HepG2 (cell line): ENCODE data around the gene CRTAC1. TPM values are rescaled to one million over a fixed set of nuclear protein-coding genes. Genes with fewer than 3 reads are reported as not detected.

Experiments
- ATAC-seq: fragments of 200-7000 bp; cut with Tn5 transposase; 3 replicates; pipeline ENCODE4 v1.9.1; 2020; ENCODE audit warnings: mild to moderate bottlenecking, moderate library complexity
- BruUV-seq: library from RNA; stranded (reverse); fragments of 400-500 nt; replicated peaks from 2 replicates; lab custom pipeline; 2021; lab: Mats Ljungman, UMichigan
- CTCF ChIA-PET: fragments of 300-600 bp; formaldehyde crosslinking; extraction: SDS; loops from one replicate; lab custom pipeline; 2021; ENCODE audit warnings: low total read pairs, inconsistent platforms, low intra/inter-chr PET ratio; lab: Yijun Ruan, JAX
- POLR2A ChIA-PET: fragments of 350-600 bp; sonication (Branson Sonifier 250); formaldehyde crosslinking; loops from one replicate; lab custom pipeline; 2020; ENCODE audit warnings: antibody characterized with exemption, inconsistent platforms; lab: Yijun Ruan, JAX
- DNase-seq: peaks from one replicate; pipeline ENCODE4 v3.0.0-alpha.2; 2015; ENCODE audit warnings: low spot score
- FAIRE-seq: peaks from 3 replicates; lab custom pipeline; 2011; peaks lifted over from hg19 to GRCh38; lab: Jason Lieb, UNC
- H2AFZ ChIP-seq: one replicate; pipeline ENCODE4 v1.6.1; 2011; ENCODE audit warnings: low read length, inconsistent platforms
- H3K27ac ChIP-seq: fragments of 300-600 bp; 3 replicates; pipeline ENCODE4 v1.8.0; 2011; ENCODE audit warnings: mixed run types, mild to moderate bottlenecking, mixed read lengths, low read length, inconsistent platforms; ENCODE audit not compliant: insufficient read depth; ENCODE audit errors: extremely low read length
- H3K27me3 ChIP-seq, 2 experiments: fragments of 200-600 bp in 1 of 2; 2 replicates in 1 of 2; 3 replicates in 1 of 2; pipeline versions ENCODE4 v1.6.0 to v1.8.0; 2011; ENCODE audit warnings: low read length in 2 of 2, mild to moderate bottlenecking in 2 of 2, moderate library complexity in 2 of 2, inconsistent platforms in 1 of 2; ENCODE audit not compliant: insufficient read depth in 2 of 2, control insufficient read depth in 1 of 2
- H3K36me3 ChIP-seq, 2 experiments: fragments of 200-600 bp in 1 of 2; replicated peaks in 1 of 2; 2 replicates in 1 of 2; 3 replicates in 1 of 2; pipeline versions ENCODE4 v1.5.1 to v1.8.0; 2011; ENCODE audit warnings: low read length in 2 of 2, inconsistent platforms in 1 of 2; ENCODE audit not compliant: insufficient read depth in 2 of 2, control insufficient read depth in 1 of 2
- H3K4me1 ChIP-seq: 2 replicates; pipeline ENCODE4 v1.5.1; 2012; ENCODE audit warnings: low read length, inconsistent platforms; ENCODE audit not compliant: insufficient read depth
- H3K4me2 ChIP-seq: 2 replicates; pipeline ENCODE4 v1.6.0; 2011; ENCODE audit warnings: low read depth, low read length, inconsistent platforms
- H3K4me3 ChIP-seq, 3 experiments: fragments of 200-600 bp in 1 of 3; sonication (generic), shearing (Covaris generic) in 1 of 3; replicated peaks in 1 of 3; 2 replicates each; pipeline ENCODE4 v1.5.1; 2011 to 2016; ENCODE audit warnings: low read length in 3 of 3, inconsistent platforms in 2 of 3, low read depth in 2 of 3, mild to moderate bottlenecking in 2 of 3, control low read depth in 1 of 3, mixed read lengths in 1 of 3; ENCODE audit not compliant: insufficient read depth in 1 of 3
- H3K79me2 ChIP-seq: one replicate; pipeline ENCODE4 v1.6.1; 2011; ENCODE audit warnings: low read length, inconsistent platforms; ENCODE audit not compliant: insufficient read depth
- H3K9ac ChIP-seq: 2 replicates; pipeline ENCODE4 v1.6.0; 2011; ENCODE audit warnings: mild to moderate bottlenecking, low read depth, low read length, inconsistent platforms; ENCODE audit not compliant: insufficient read depth
- H3K9me3 ChIP-seq: 2 replicates; pipeline ENCODE4 v1.5.1; 2012; ENCODE audit warnings: mild to moderate bottlenecking, low read length
- H4K20me1 ChIP-seq: 2 replicates; pipeline ENCODE4 v1.6.0; 2011; ENCODE audit warnings: inconsistent platforms, mild to moderate bottlenecking, low read length, moderate library complexity; ENCODE audit not compliant: insufficient read depth
- HNF4A ChIP-seq: sonication (generic); formaldehyde crosslinking; IDR thresholded peaks from 2 replicates; pipeline ENCODE4 v1.4.0; 2020; ENCODE audit warnings: missing genetic modification reagents
- MAFK ChIP-seq, 2 experiments: IDR thresholded peaks in 1 of 2; conservative IDR thresholded peaks in 1 of 2; 2 replicates each; pipeline ENCODE4 v1.6.1; 2011; ENCODE audit warnings: improper control_type of control experiment in 2 of 2, low read length in 2 of 2
- MIER3 ChIP-seq: IDR thresholded peaks from 2 replicates; pipeline ENCODE4 v1.6.1; 2016; ENCODE audit warnings: missing compliant biosample characterization, borderline replicate concordance
- TFDP1 ChIP-seq: IDR thresholded peaks from 2 replicates; pipeline ENCODE4 v1.6.1; 2016; ENCODE audit warnings: missing compliant biosample characterization, missing genetic modification reagents, borderline replicate concordance
- WGBS: methylation state at CpG from one replicate; pipeline ENCODE4 v1.1.6; 2017; ENCODE audit warnings: low lambda C conversion rate; 5-methylcytosine and 5-hydroxymethylcytosine counted together
- in situ Hi-C: cut with HindIII; loops from 2 replicates; pipeline ENCODE4 v1.10.0; 2017; ENCODE audit warnings: low pct_unique_long_range_greater_than_20kb; ENCODE audit not compliant: extremely low pct_ligation_motif_present
- intact Hi-C: fragments of 100-400 bp; cut with micrococcal nuclease; formaldehyde crosslinking; loops from one replicate; pipeline ENCODE4 v1.10.0; 2022; ENCODE audit not compliant: unreplicated experiment
- polyA plus RNA-seq, 8 experiments: library from polyadenylated mRNA; depleted of rRNA in 3 of 8; stranded (reverse) in 7 of 8; unstranded in 1 of 8; fragments of >200 nt; fragmentation: Illumina TruSeq in 4 of 8; extraction: Trizol in 4 of 8; gene quantifications; 2 replicates each; pipeline versions ENCODE4 v1.2.1 to v1.2.3, GENCODE V29; 2011 to 2016; ENCODE audit warnings: low read depth in 4 of 8, missing spikeins in 1 of 8, mixed read lengths in 1 of 8; ENCODE audit not compliant: insufficient read depth in 1 of 8
- total RNA-seq, 5 experiments: library from RNA; depleted of rRNA; stranded (reverse); fragments of >200 nt; fragmentation: Illumina TruSeq; extraction: Trizol; gene quantifications; 2 replicates each; pipeline ENCODE4 v1.2.3, GENCODE V29; 2016; ENCODE audit warnings: low read depth in 1 of 5
- TF ChIP-seq, protein P1 (sequence below): sonication (generic); formaldehyde crosslinking; conservative IDR thresholded peaks from 2 replicates; pipeline ENCODE4 v1.8.0; 2022; ENCODE audit warnings: mild to moderate bottlenecking, moderate library complexity, missing genetic modification reagents

The CRTAC1 gene
- total and polyA plus RNA-seq, 2 of the 13 experiments (the other 11 are each of a cell fraction or from before 2014, with no cell fraction given), result not detected

GRCh38 chr10:97905276-97905675 is 125.1 kb downstream of the CRTAC1 start:
- in situ Hi-C loops, result loop anchor here (25.0 kb wide), 1 partner anchor 407 kb away; no protein-coding TSS in a partner anchor
- no peak for TF ChIP-seq HNF4A
- TF ChIP-seq, protein P1, sequence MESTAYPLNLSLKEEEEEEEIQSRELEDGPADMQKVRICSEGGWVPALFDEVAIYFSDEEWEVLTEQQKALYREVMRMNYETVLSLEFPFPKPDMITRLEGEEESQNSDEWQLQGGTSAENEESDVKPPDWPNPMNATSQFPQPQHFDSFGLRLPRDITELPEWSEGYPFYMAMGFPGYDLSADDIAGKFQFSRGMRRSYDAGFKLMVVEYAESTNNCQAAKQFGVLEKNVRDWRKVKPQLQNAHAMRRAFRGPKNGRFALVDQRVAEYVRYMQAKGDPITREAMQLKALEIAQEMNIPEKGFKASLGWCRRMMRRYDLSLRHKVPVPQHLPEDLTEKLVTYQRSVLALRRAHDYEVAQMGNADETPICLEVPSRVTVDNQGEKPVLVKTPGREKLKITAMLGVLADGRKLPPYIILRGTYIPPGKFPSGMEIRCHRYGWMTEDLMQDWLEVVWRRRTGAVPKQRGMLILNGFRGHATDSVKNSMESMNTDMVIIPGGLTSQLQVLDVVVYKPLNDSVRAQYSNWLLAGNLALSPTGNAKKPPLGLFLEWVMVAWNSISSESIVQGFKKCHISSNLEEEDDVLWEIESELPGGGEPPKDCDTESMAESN (CRISPR knock-in tag), result no peak
- no peak for TF ChIP-seq MAFK (conservative IDR thresholded peaks at IDR 0.05 in 1 of 2, IDR thresholded peaks at IDR 0.05 in 1 of 2; ENCODE audit: low read length in 2 of 2)
- TF ChIP-seq TFDP1 (CRISPR knock-in tag), result no peak
- TF ChIP-seq MIER3 (CRISPR knock-in tag), result no peak
- no TSS peak for BruUV-seq
- ChIA-PET POLR2A (no interaction called here), CTCF (no interaction called here)
- Histone ChIP-seq H3K9ac (no peak overlapping the region), H4K20me1 (no peaks in the 10 kb centered on the region), H3K4me1 (no peaks in the 10 kb centered on the region), H3K9me3 (no peaks in the 10 kb centered on the region), H3K4me2 (no peak overlapping the region), H3K79me2 (no peaks in the 10 kb centered on the region), H3K4me3 (no peak overlapping the region), H3K36me3 (no peaks in the 10 kb centered on the region), H3K27me3 (peaks cover 26 to 80% of the 10 kb centered on the region in 2 experiments; a peak in 4 of 5 replicates), H3K27ac (no peak overlapping the region), H2AFZ (no peak overlapping the region)
- intact Hi-C loops, result no loop called here
- ATAC-seq (no peak), FAIRE-seq (no peak), DNase-seq (no peak)
- WGBS, result 23% methylated on average over 8 of the region's 8 CpGs
